ENCODE results near the gene PLA2G4C. TPM values are rescaled to one million over a fixed set of nuclear protein-coding genes. Genes with fewer than 3 reads are reported as not detected.

The PLA2G4C gene
- total and polyA plus RNA-seq, 9 donors = 2.9 to 32.0 (median 4.9) TPM

DNA sequence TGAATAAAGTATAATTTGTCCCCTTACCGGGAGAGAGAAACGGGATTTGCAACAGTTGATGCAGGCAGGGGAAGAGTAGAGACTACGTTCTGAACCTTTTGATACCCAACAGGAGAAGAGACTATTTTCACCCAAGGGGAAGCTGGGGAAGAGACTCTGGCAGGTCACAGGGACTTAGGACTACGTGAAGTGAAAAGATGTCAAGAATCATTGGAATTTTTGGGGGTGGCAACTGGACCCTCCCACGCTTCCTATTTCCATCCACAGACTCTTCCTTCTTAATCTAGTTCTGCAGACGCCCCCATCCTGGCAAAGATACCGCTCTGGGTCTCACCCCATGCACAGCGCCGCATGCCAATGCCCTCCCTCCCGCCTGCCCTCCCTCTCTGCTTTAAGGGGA is 80.5 kb downstream of the PLA2G4C start:
- no peak for DNase-seq
- no peak overlapping the region for H3K27ac ChIP-seq
- WGBS, 3 donors = 53 to 55% (median 54%) methylated on average over 10 of the region's 10 CpGs
- no peak overlapping the region for H3K4me3 ChIP-seq
- no peaks in the 10 kb centered on the region for H3K27me3 ChIP-seq
- no peaks in the 10 kb centered on the region for H3K9me3 ChIP-seq
- H3K36me3 ChIP-seq = no peaks in the 10 kb centered on the region
- H3K4me1 ChIP-seq (ENCODE audit: insufficient read depth) = no peaks in the 10 kb centered on the region
- intact Hi-C loops (cut with DNase I) = no loop called here
- TF ChIP-seq CTCF (IDR thresholded peaks at IDR 0.05) (no peak), EP300 (IDR thresholded peaks at IDR 0.05) (no peak), POLR2A (IDR thresholded peaks at IDR 0.05) (no peak)

GRCh38 chr19:48029431-48029830 is 81.2 kb downstream of the PLA2G4C start:
- no peak overlapping the region for H3K27ac ChIP-seq
- H3K4me3 ChIP-seq = no peak overlapping the region
- no peaks in the 10 kb centered on the region for H3K9me3 ChIP-seq
- DNase-seq = no peak
- no peaks in the 10 kb centered on the region for H3K36me3 ChIP-seq
- intact Hi-C loops (cut with DNase I) = no loop called here
- TF ChIP-seq POLR2A (IDR thresholded peaks at IDR 0.05) = no peak
- TF ChIP-seq CTCF (IDR thresholded peaks at IDR 0.05) = no peak
- TF ChIP-seq EP300 (IDR thresholded peaks at IDR 0.05) = no peak
- WGBS, 3 donors = 74 to 77% (median 76%) methylated on average over 7 of the region's 7 CpGs
- no peaks in the 10 kb centered on the region for H3K27me3 ChIP-seq
- H3K4me1 ChIP-seq (ENCODE audit: insufficient read depth) = no peaks in the 10 kb centered on the region

DNA sequence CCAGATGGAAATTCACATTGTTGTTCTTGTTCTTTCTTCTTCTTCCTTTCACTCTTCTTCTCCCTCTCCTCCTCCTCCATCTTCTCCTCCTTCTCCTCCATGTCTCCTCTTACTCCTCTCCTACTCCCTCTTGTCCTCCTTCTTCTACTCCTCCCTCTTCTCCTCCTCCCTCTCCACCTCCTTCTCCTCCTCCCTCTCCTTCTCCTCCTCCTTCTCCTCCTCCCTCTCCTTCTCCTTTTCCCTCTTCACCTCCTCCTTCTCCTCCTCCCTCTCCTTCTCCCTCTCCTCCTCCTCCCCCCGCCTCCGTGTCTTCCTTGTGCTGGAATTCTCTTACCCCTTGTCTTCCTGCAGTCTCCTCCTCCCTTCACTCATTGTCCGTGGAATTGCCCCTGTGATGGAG is 85.1 kb downstream of the PLA2G4C start:
- Histone ChIP-seq H3K4me1 (ENCODE audit: insufficient read depth) (no peaks in the 10 kb centered on the region), H3K9me3 (no peaks in the 10 kb centered on the region), H3K27ac (no peak overlapping the region), H3K36me3 (no peaks in the 10 kb centered on the region), H3K27me3 (no peaks in the 10 kb centered on the region), H3K4me3 (no peak overlapping the region)
- no peak for TF ChIP-seq POLR2A (IDR thresholded peaks at IDR 0.05)
- TF ChIP-seq CTCF (IDR thresholded peaks at IDR 0.05) = no peak
- no peak for TF ChIP-seq EP300 (IDR thresholded peaks at IDR 0.05)
- intact Hi-C loops (cut with DNase I) = no loop called here
- WGBS, 3 donors = 57 to 66% (median 60%) methylated on average over 3 of the region's 3 CpGs
- no peak for DNase-seq

DNA sequence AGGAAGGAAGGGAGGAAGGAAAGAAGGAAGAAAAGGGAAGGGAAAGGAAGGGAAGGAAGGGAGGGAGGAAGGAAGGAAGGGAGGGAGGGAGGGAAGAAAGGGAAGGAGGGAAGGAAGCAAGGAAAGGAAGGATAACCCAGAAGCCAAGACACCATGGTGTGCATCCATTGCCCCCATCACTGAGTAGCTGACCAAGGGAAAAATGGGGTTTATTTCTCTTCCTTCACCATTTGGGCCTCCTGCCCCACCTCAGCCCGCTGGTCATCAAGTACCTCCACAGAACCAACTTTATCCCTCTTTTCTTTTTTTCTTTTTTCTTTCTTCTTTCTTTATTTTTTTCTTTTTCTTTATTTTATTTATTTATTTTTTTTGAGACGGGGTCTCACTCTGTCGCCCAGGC is 87.1 kb downstream of the PLA2G4C start:
- intact Hi-C loops (cut with DNase I) = no loop called here
- Histone ChIP-seq H3K9me3 (no peaks in the 10 kb centered on the region), H3K27me3 (no peaks in the 10 kb centered on the region), H3K4me1 (ENCODE audit: insufficient read depth) (no peaks in the 10 kb centered on the region), H3K36me3 (no peaks in the 10 kb centered on the region), H3K27ac (no peak overlapping the region), H3K4me3 (no peak overlapping the region)
- TF ChIP-seq POLR2A (IDR thresholded peaks at IDR 0.05) (no peak), CTCF (IDR thresholded peaks at IDR 0.05) (no peak), EP300 (IDR thresholded peaks at IDR 0.05) (no peak)
- WGBS, 3 donors = 78 to 86% (median 85%) methylated on average over 3 of the region's 3 CpGs
- DNase-seq = no peak

DNA sequence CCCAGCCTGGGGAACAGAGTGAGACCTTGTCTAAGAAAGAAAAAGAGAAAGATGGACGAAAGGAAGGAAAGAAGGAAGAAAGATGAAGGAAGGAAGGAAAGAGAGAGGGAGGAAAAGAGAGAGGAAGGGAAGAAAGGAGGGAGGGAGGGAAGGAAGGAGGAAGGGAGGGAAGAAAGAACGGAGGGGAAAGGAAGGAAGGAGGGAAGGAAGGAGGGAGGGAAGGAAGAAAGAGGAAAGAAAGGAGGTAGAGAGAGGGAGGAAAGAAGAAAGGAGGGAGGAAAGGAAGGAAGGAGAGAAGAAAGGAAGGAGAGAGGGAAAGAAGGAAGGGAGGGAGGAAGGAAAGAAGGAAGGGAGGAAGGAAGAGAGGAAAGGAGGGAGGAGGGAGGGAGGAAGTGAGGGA is 87.6 kb downstream of the PLA2G4C start:
- no peaks in the 10 kb centered on the region for H3K27me3 ChIP-seq
- H3K4me3 ChIP-seq = no peak overlapping the region
- DNase-seq = no peak
- no peak overlapping the region for H3K27ac ChIP-seq
- H3K4me1 ChIP-seq (ENCODE audit: insufficient read depth) = no peaks in the 10 kb centered on the region
- intact Hi-C loops (cut with DNase I) = no loop called here
- H3K36me3 ChIP-seq = no peaks in the 10 kb centered on the region
- TF ChIP-seq CTCF (IDR thresholded peaks at IDR 0.05) (no peak), POLR2A (IDR thresholded peaks at IDR 0.05) (no peak), EP300 (IDR thresholded peaks at IDR 0.05) (no peak)
- H3K9me3 ChIP-seq = no peaks in the 10 kb centered on the region
- WGBS, 3 donors = 64 to 74% (median 70%) methylated on average over 2 of the region's 2 CpGs
